HepG2 (cell line): ENCODE data around the gene TSPAN18. TPM values are rescaled to one million over a fixed set of nuclear protein-coding genes. Genes with fewer than 3 reads are reported as not detected.

Experiments
- ATAC-seq: fragments of 200-7000 bp; cut with Tn5 transposase; 3 replicates; pipeline ENCODE4 v1.9.1; 2020; ENCODE audit warnings: mild to moderate bottlenecking, moderate library complexity
- BruUV-seq: library from RNA; stranded (reverse); fragments of 400-500 nt; replicated peaks from 2 replicates; lab custom pipeline; 2021; lab: Mats Ljungman, UMichigan
- CTCF ChIA-PET: fragments of 300-600 bp; formaldehyde crosslinking; extraction: SDS; loops from one replicate; lab custom pipeline; 2021; ENCODE audit warnings: low total read pairs, inconsistent platforms, low intra/inter-chr PET ratio; lab: Yijun Ruan, JAX
- POLR2A ChIA-PET: fragments of 350-600 bp; sonication (Branson Sonifier 250); formaldehyde crosslinking; loops from one replicate; lab custom pipeline; 2020; ENCODE audit warnings: antibody characterized with exemption, inconsistent platforms; lab: Yijun Ruan, JAX
- DNase-seq: peaks from one replicate; pipeline ENCODE4 v3.0.0-alpha.2; 2015; ENCODE audit warnings: low spot score
- FAIRE-seq: peaks from 3 replicates; lab custom pipeline; 2011; peaks lifted over from hg19 to GRCh38; lab: Jason Lieb, UNC
- H2AFZ ChIP-seq: one replicate; pipeline ENCODE4 v1.6.1; 2011; ENCODE audit warnings: low read length, inconsistent platforms
- H3K27ac ChIP-seq: fragments of 300-600 bp; 3 replicates; pipeline ENCODE4 v1.8.0; 2011; ENCODE audit warnings: mixed run types, mild to moderate bottlenecking, mixed read lengths, low read length, inconsistent platforms; ENCODE audit not compliant: insufficient read depth; ENCODE audit errors: extremely low read length
- H3K27me3 ChIP-seq, 2 experiments: fragments of 200-600 bp in 1 of 2; 2 replicates in 1 of 2; 3 replicates in 1 of 2; pipeline versions ENCODE4 v1.6.0 to v1.8.0; 2011; ENCODE audit warnings: low read length in 2 of 2, mild to moderate bottlenecking in 2 of 2, moderate library complexity in 2 of 2, inconsistent platforms in 1 of 2; ENCODE audit not compliant: insufficient read depth in 2 of 2, control insufficient read depth in 1 of 2
- H3K36me3 ChIP-seq, 2 experiments: fragments of 200-600 bp in 1 of 2; replicated peaks in 1 of 2; 2 replicates in 1 of 2; 3 replicates in 1 of 2; pipeline versions ENCODE4 v1.5.1 to v1.8.0; 2011; ENCODE audit warnings: low read length in 2 of 2, inconsistent platforms in 1 of 2; ENCODE audit not compliant: insufficient read depth in 2 of 2, control insufficient read depth in 1 of 2
- H3K4me1 ChIP-seq: 2 replicates; pipeline ENCODE4 v1.5.1; 2012; ENCODE audit warnings: low read length, inconsistent platforms; ENCODE audit not compliant: insufficient read depth
- H3K4me2 ChIP-seq: 2 replicates; pipeline ENCODE4 v1.6.0; 2011; ENCODE audit warnings: low read depth, low read length, inconsistent platforms
- H3K4me3 ChIP-seq, 3 experiments: fragments of 200-600 bp in 1 of 3; sonication (generic), shearing (Covaris generic) in 1 of 3; replicated peaks in 1 of 3; 2 replicates each; pipeline ENCODE4 v1.5.1; 2011 to 2016; ENCODE audit warnings: low read length in 3 of 3, inconsistent platforms in 2 of 3, low read depth in 2 of 3, mild to moderate bottlenecking in 2 of 3, control low read depth in 1 of 3, mixed read lengths in 1 of 3; ENCODE audit not compliant: insufficient read depth in 1 of 3
- H3K79me2 ChIP-seq: one replicate; pipeline ENCODE4 v1.6.1; 2011; ENCODE audit warnings: low read length, inconsistent platforms; ENCODE audit not compliant: insufficient read depth
- H3K9ac ChIP-seq: 2 replicates; pipeline ENCODE4 v1.6.0; 2011; ENCODE audit warnings: mild to moderate bottlenecking, low read depth, low read length, inconsistent platforms; ENCODE audit not compliant: insufficient read depth
- H3K9me3 ChIP-seq: 2 replicates; pipeline ENCODE4 v1.5.1; 2012; ENCODE audit warnings: mild to moderate bottlenecking, low read length
- H4K20me1 ChIP-seq: 2 replicates; pipeline ENCODE4 v1.6.0; 2011; ENCODE audit warnings: inconsistent platforms, mild to moderate bottlenecking, low read length, moderate library complexity; ENCODE audit not compliant: insufficient read depth
- AKAP8 ChIP-seq: sonication (generic); formaldehyde crosslinking; IDR thresholded peaks from 2 replicates; pipeline ENCODE4 v1.5.1; 2020; ENCODE audit warnings: mild to moderate bottlenecking, missing genetic modification reagents
- CTCF ChIP-seq: sonication (generic); formaldehyde crosslinking; IDR thresholded peaks from 2 replicates; pipeline ENCODE4 v1.5.0; 2020; ENCODE audit warnings: mild to moderate bottlenecking, missing genetic modification reagents, moderate library complexity
- E2F1 ChIP-seq: sonication (generic); formaldehyde crosslinking; IDR thresholded peaks from 2 replicates; pipeline ENCODE4 v1.5.0; 2020; ENCODE audit warnings: missing genetic modification reagents
- HOXA9 ChIP-seq: sonication (generic); formaldehyde crosslinking; IDR thresholded peaks from 2 replicates; pipeline ENCODE4 v1.8.1; 2022; ENCODE audit warnings: missing genetic modification reagents, mild to moderate bottlenecking, moderate library complexity, borderline replicate concordance
- PHF8 ChIP-seq: sonication (generic); formaldehyde crosslinking; IDR thresholded peaks from 2 replicates; pipeline ENCODE4 v1.5.0; 2020; ENCODE audit warnings: missing genetic modification reagents
- TSC22D2 ChIP-seq: sonication (generic); formaldehyde crosslinking; IDR thresholded peaks from 2 replicates; pipeline ENCODE4 v1.5.1; 2020; ENCODE audit warnings: missing genetic modification reagents, mild to moderate bottlenecking, borderline replicate concordance
- ZNF343 ChIP-seq: sonication (generic); formaldehyde crosslinking; IDR thresholded peaks from 2 replicates; pipeline ENCODE4 v1.4.0; 2020; ENCODE audit warnings: mild to moderate bottlenecking, missing genetic modification reagents
- ZNF768 ChIP-seq: sonication (generic); formaldehyde crosslinking; IDR thresholded peaks from 2 replicates; pipeline ENCODE4 v1.4.0; 2020; ENCODE audit warnings: missing genetic modification reagents
- ZZZ3 ChIP-seq: sonication (generic); formaldehyde crosslinking; IDR thresholded peaks from 2 replicates; pipeline ENCODE4 v1.4.0; 2020; ENCODE audit warnings: missing genetic modification reagents, mild to moderate bottlenecking, borderline replicate concordance
- WGBS: methylation state at CpG from one replicate; pipeline ENCODE4 v1.1.6; 2017; ENCODE audit warnings: low lambda C conversion rate; 5-methylcytosine and 5-hydroxymethylcytosine counted together
- in situ Hi-C: cut with HindIII; loops from 2 replicates; pipeline ENCODE4 v1.10.0; 2017; ENCODE audit warnings: low pct_unique_long_range_greater_than_20kb; ENCODE audit not compliant: extremely low pct_ligation_motif_present
- intact Hi-C: fragments of 100-400 bp; cut with micrococcal nuclease; formaldehyde crosslinking; loops from one replicate; pipeline ENCODE4 v1.10.0; 2022; ENCODE audit not compliant: unreplicated experiment
- polyA plus RNA-seq, 8 experiments: library from polyadenylated mRNA; depleted of rRNA in 3 of 8; stranded (reverse) in 7 of 8; unstranded in 1 of 8; fragments of >200 nt; fragmentation: Illumina TruSeq in 4 of 8; extraction: Trizol in 4 of 8; gene quantifications; 2 replicates each; pipeline versions ENCODE4 v1.2.1 to v1.2.3, GENCODE V29; 2011 to 2016; ENCODE audit warnings: low read depth in 4 of 8, missing spikeins in 1 of 8, mixed read lengths in 1 of 8; ENCODE audit not compliant: insufficient read depth in 1 of 8
- total RNA-seq, 5 experiments: library from RNA; depleted of rRNA; stranded (reverse); fragments of >200 nt; fragmentation: Illumina TruSeq; extraction: Trizol; gene quantifications; 2 replicates each; pipeline ENCODE4 v1.2.3, GENCODE V29; 2016; ENCODE audit warnings: low read depth in 1 of 5

The TSPAN18 gene
- total and polyA plus RNA-seq, 2 of the 13 experiments (the other 11 are each of a cell fraction or from before 2014, with no cell fraction given) = not detected

- H3K4me3 ChIP-seq = no peak overlapping the region
- no peak for FAIRE-seq
- H3K9me3 ChIP-seq = no peaks in the 10 kb centered on the region
- peaks cover 10% of the 10 kb centered on the region for H3K4me1 ChIP-seq
- CTCF ChIA-PET = no interaction called here
- in situ Hi-C loops = no loop called here
- no peak overlapping the region for H3K9ac ChIP-seq
- POLR2A ChIA-PET = no interaction called here
- H3K4me2 ChIP-seq = no peak overlapping the region
- H3K79me2 ChIP-seq = no peaks in the 10 kb centered on the region
- intact Hi-C loops = no loop called here
- H2AFZ ChIP-seq = no peak overlapping the region
- 0 out of 3 replicates have a peak, but pooled peaks have one; percentile 30 for ATAC-seq
- H3K36me3 ChIP-seq = no peaks in the 10 kb centered on the region
- 53% methylated on average over 26 of the region's 57 CpGs for WGBS
- no peak for TF ChIP-seq AKAP8 (CRISPR knock-in tag)
- no peak for TF ChIP-seq ZNF768 (CRISPR knock-in tag)
- no peak for TF ChIP-seq ZNF343 (CRISPR knock-in tag)
- no peak for TF ChIP-seq ZZZ3
- TF ChIP-seq PHF8 (CRISPR knock-in tag) = no peak
- no peak for TF ChIP-seq E2F1 (CRISPR knock-in tag)
- no peak for TF ChIP-seq TSC22D2
- 0 out of 2 replicates have a peak, but pooled peaks have one; percentile 19 for TF ChIP-seq CTCF (CRISPR knock-in tag)
- no peak for TF ChIP-seq HOXA9 (CRISPR knock-in tag)
- TF ChIP-seq, all 625 proteins: peak for 1
- no peaks in the 10 kb centered on the region for H4K20me1 ChIP-seq
- BruUV-seq = no TSS peak
- peaks cover 4 to 33% of the 10 kb centered on the region in 2 experiments; a peak in 4 of 5 replicates for H3K27me3 ChIP-seq
- no peak for DNase-seq
- no peak overlapping the region for H3K27ac ChIP-seq
These were observed 222.6 kb downstream of the TSPAN18 start for GRCh38 chr11:44949160-44950030.
